Thoracic aorta (tissue), 2 donors: ENCODE measurements around the gene ARID3A. TPM values are rescaled to one million over a fixed set of nuclear protein-coding genes. Genes with fewer than 3 reads are reported as not detected.

Experiments used
- ATAC-seq: fragments of 150-250 bp; one replicate; pipeline ENCODE4 v1.8.0; 2017; ENCODE audit warnings: low read depth; ENCODE audit not compliant: insufficient number of reproducible peaks, low FRiP score
- DNase-seq: peaks from one replicate; pipeline ENCODE4 v3.0.0-alpha.2; 2020; ENCODE audit warnings: low spot score
- H3K27ac ChIP-seq, 2 donors: fragments of 200-600 bp; sonication (generic); 1 replicate in 1 of 2; 2 replicates in 1 of 2; pipeline ENCODE4 v1.5.1; 2016; ENCODE audit warnings: mild to moderate bottlenecking in 2 of 2, moderate library complexity in 2 of 2
- H3K27me3 ChIP-seq: fragments of 200-600 bp; sonication (generic); replicated peaks from 2 replicates; pipeline ENCODE4 v1.6.0; 2016; ENCODE audit warnings: mild to moderate bottlenecking; ENCODE audit not compliant: insufficient read depth
- H3K36me3 ChIP-seq: fragments of 200-600 bp; sonication (generic); one replicate; pipeline ENCODE4 v1.5.1; 2016
- H3K4me1 ChIP-seq, 2 donors: fragments of 200-600 bp; sonication (generic); 1 replicate in 1 of 2; 2 replicates in 1 of 2; pipeline versions ENCODE4 v1.5.1 to v1.6.0; 2016; ENCODE audit warnings: low read depth in 2 of 2, mild to moderate bottlenecking in 1 of 2; ENCODE audit not compliant: control insufficient read depth in 1 of 2
- H3K4me3 ChIP-seq: fragments of 200-600 bp; sonication (generic); 2 replicates; pipeline ENCODE4 v1.5.1; 2016; ENCODE audit warnings: mild to moderate bottlenecking
- H3K9me3 ChIP-seq: fragments of 200-600 bp; sonication (generic); 2 replicates; pipeline ENCODE4 v1.5.1; 2016
- total RNA-seq, 2 donors: library from RNA; depleted of rRNA; stranded (reverse); fragments of >200 nt; gene quantifications; one replicate each; pipeline versions ENCODE4 v1.1.0 to v1.2.3, GENCODE V29; 2016
- TF ChIP-seq, protein P1 (sequence below): fragments of 200-600 bp; sonication (generic); IDR thresholded peaks from one replicate; pipeline ENCODE4 v1.5.1; 2019; ENCODE audit warnings: antibody characterized with exemption

Gene ARID3A
- total RNA-seq, 2 donors from 2014 or later = 3.3 to 11.2 TPM

- Histone ChIP-seq H3K36me3 (peaks cover 31% of the 10 kb centered on the region), H3K27ac (no peak overlapping the region), H3K4me1 (peaks cover 43 to 49% of the 10 kb centered on the region in 2 donors), H3K9me3 (no peaks in the 10 kb centered on the region), H3K4me3 (peak overlapping the region; percentile 11), H3K27me3 (no peaks in the 10 kb centered on the region)
- ATAC-seq = no peak
- TF ChIP-seq, protein P1, sequence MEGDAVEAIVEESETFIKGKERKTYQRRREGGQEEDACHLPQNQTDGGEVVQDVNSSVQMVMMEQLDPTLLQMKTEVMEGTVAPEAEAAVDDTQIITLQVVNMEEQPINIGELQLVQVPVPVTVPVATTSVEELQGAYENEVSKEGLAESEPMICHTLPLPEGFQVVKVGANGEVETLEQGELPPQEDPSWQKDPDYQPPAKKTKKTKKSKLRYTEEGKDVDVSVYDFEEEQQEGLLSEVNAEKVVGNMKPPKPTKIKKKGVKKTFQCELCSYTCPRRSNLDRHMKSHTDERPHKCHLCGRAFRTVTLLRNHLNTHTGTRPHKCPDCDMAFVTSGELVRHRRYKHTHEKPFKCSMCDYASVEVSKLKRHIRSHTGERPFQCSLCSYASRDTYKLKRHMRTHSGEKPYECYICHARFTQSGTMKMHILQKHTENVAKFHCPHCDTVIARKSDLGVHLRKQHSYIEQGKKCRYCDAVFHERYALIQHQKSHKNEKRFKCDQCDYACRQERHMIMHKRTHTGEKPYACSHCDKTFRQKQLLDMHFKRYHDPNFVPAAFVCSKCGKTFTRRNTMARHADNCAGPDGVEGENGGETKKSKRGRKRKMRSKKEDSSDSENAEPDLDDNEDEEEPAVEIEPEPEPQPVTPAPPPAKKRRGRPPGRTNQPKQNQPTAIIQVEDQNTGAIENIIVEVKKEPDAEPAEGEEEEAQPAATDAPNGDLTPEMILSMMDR = no peak
- DNase-seq = no peak
Observed at GRCh38 chr19:1015782-1016646, 90.2 kb downstream of the ARID3A start.

- Histone ChIP-seq H3K27me3 (no peaks in the 10 kb centered on the region), H3K36me3 (peaks cover 26% of the 10 kb centered on the region), H3K27ac (no peak overlapping the region), H3K4me3 (peak overlapping the region; percentile 38), H3K9me3 (no peaks in the 10 kb centered on the region), H3K4me1 (peaks cover 44 to 50% of the 10 kb centered on the region in 2 donors)
- DNase-seq = no peak
- TF ChIP-seq, protein P1 = no peak
- ATAC-seq = no peak
Observed at GRCh38 chr19:1016647-1017114, 90.8 kb downstream of the ARID3A start.

GRCh38 chr19:1017115-1017905 is 91.5 kb downstream of the ARID3A start:
- H3K36me3 ChIP-seq = peaks cover 19% of the 10 kb centered on the region
- H3K27me3 ChIP-seq = no peaks in the 10 kb centered on the region
- no peak for DNase-seq
- TF ChIP-seq, protein P1 = no peak
- no peak overlapping the region for H3K27ac ChIP-seq
- H3K4me1 ChIP-seq = peaks cover 48 to 57% of the 10 kb centered on the region in 2 donors
- H3K4me3 ChIP-seq = peak overlapping the region; percentile 38
- ATAC-seq = no peak
- no peaks in the 10 kb centered on the region for H3K9me3 ChIP-seq

DNA sequence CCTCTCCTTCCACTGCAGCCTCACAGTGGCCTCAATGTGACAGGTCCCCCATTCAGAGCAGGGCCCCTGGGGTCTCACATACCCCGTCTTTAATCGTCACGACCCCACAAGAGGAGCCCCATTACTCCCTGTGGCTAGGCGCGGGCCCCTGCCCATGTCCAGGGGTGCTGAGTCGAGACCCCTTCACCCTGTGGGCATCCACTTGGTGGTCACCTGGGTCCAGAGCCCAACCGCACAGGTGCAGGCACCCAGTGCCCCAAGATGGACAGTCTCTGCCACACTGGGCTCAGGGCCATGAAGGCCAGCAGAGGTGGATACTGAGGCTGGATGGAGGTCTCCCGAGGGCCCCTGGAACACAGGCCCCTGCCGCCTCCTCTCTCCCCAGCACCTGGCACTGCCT is 92.1 kb downstream of the ARID3A start:
- Histone ChIP-seq H3K9me3 (no peaks in the 10 kb centered on the region), H3K27ac (no peak overlapping the region), H3K27me3 (no peaks in the 10 kb centered on the region), H3K4me1 (peaks cover 48 to 60% of the 10 kb centered on the region in 2 donors), H3K4me3 (peak overlapping the region; percentile 38), H3K36me3 (peaks cover 16% of the 10 kb centered on the region)
- TF ChIP-seq, protein P1 = no peak
- no peak for ATAC-seq
- no peak for DNase-seq

DNA sequence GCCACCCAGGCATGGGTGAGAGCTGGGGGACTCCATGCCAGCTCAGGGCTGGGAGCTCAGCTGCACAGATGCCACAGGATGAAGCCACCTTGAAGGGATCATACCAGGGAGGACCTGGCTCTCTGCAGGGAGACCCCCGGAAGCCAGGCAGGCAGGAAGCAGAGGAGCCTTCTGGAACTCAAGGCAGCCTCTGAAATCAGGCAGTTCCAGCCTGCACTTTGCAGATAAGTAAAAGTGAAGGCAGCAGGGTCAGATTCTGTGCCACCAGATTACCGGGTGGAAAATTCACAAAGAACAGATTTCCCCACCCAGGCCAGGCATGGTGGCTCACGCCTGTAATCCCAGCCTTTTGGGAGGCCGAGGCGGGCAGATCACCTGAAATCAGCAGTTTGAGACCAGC is 92.6 kb downstream of the ARID3A start:
- Histone ChIP-seq H3K4me3 (no peak overlapping the region), H3K36me3 (peaks cover 12% of the 10 kb centered on the region), H3K27ac (no peak overlapping the region), H3K9me3 (no peaks in the 10 kb centered on the region), H3K27me3 (no peaks in the 10 kb centered on the region), H3K4me1 (peaks cover 52 to 65% of the 10 kb centered on the region in 2 donors)
- TF ChIP-seq, protein P1 = no peak
- no peak for DNase-seq
- ATAC-seq = no peak
